ENCODE results near the gene KRT25. TPM values are rescaled to one million over a fixed set of nuclear protein-coding genes. Genes with fewer than 3 reads are reported as not detected.

The KRT25 gene
- total RNA-seq, 1 experiment from 2014 or later = not detected

DNA sequence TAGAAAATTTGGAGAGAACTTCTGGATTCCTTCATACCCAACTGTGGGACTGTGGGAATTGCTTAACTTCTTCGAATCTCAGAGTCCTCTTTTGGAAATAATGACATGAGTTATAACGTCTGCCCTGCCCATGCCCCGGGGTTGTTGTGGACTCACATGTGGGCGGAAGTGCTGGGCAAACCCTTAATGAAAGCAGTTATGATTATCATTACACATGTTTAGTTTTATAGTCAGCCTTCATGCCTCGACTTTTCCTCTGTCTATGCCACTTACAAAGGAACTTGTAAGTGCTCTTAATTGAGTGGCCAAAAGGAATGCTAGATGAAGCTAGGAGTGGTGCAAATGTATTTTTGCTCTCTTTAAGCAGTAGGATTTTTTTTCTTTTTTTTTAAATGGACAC, 23.3 kb upstream of the KRT25 start:
- BruUV-seq (replicated peaks) = no TSS peak

DNA sequence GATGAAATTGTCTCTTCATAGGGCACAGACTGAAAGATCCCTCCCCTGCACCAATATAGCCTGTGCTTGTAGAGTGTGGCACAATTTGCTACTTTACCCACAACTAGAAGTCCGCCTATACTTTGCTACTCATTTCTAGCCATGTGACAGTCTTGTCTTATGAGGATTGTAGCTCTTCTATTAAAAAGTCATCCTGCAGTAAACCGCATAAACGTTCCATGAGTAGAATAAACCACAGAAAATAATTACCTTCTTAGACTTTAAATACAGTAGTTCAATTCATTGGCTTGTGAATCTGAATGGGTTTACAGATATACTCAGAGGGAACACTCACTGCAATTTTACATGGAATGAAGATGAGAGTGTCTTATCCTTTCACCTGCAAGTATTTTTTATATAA, 22.8 kb upstream of the KRT25 start:
- Histone ChIP-seq H3K27me3 (ENCODE audit: insufficient read depth, low read length) (no peaks in the 10 kb centered on the region), H3K9me2 (ENCODE audit: insufficient read depth) (no peaks in the 10 kb centered on the region), H3K4me1 (ENCODE audit: control insufficient read depth in 1 of 2, insufficient read depth in 2 of 2, low read length in 2 of 2) (no peaks in the 10 kb centered on the region), H4K20me1 (ENCODE audit: insufficient read depth) (no peaks in the 10 kb centered on the region), H3K9me3 (ENCODE audit: control insufficient read depth in 1 of 2, insufficient read depth in 1 of 2, low read depth in 1 of 2, low read length in 2 of 2) (no peaks in the 10 kb centered on the region), H3K27ac (ENCODE audit: low read depth, low read length) (no peak overlapping the region), H3K9ac (ENCODE audit: low read length) (no peak overlapping the region), H3K4me3 (replicated peaks in 1 of 2; ENCODE audit: low read depth in 1 of 2, low read length in 2 of 2) (no peak overlapping the region), H3K79me2 (ENCODE audit: insufficient read depth, low read length) (no peaks in the 10 kb centered on the region), H2AFZ (ENCODE audit: low read depth, low read length, poor library complexity, severe bottlenecking) (no peak overlapping the region), H3K36me3 (ENCODE audit: control insufficient read depth in 1 of 2, insufficient read depth in 2 of 2, low read length in 2 of 2) (no peaks in the 10 kb centered on the region), H3K4me2 (ENCODE audit: low read length) (no peak overlapping the region)
- intact Hi-C loops (cut with micrococcal nuclease) = no loop called here
- ChIA-PET POLR2A (no interaction called here), RAD21 (ENCODE audit: low non-redundant PET in 1 of 2, low total read pairs in 2 of 2, uncharacterized antibody in 2 of 2, unreplicated experiment in 2 of 2) (no interaction called here), CTCF (no interaction called here)
- DNase-seq (ENCODE audit: low read depth, low spot score) (no peak), ATAC-seq (no peak)
- BruUV-seq (replicated peaks) = no TSS peak
- TF ChIP-seq, protein P1, sequence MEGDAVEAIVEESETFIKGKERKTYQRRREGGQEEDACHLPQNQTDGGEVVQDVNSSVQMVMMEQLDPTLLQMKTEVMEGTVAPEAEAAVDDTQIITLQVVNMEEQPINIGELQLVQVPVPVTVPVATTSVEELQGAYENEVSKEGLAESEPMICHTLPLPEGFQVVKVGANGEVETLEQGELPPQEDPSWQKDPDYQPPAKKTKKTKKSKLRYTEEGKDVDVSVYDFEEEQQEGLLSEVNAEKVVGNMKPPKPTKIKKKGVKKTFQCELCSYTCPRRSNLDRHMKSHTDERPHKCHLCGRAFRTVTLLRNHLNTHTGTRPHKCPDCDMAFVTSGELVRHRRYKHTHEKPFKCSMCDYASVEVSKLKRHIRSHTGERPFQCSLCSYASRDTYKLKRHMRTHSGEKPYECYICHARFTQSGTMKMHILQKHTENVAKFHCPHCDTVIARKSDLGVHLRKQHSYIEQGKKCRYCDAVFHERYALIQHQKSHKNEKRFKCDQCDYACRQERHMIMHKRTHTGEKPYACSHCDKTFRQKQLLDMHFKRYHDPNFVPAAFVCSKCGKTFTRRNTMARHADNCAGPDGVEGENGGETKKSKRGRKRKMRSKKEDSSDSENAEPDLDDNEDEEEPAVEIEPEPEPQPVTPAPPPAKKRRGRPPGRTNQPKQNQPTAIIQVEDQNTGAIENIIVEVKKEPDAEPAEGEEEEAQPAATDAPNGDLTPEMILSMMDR (IDR thresholded peaks at IDR 0.05 in 2 of 3, conservative IDR thresholded peaks at IDR 0.05 in 1 of 3; ENCODE audit: borderline replicate concordance in 1 of 3, insufficient read depth in 1 of 3, low read depth in 2 of 3, low read length in 2 of 3) = no peak
- no peak for TF ChIP-seq SRF (IDR thresholded peaks at IDR 0.05; ENCODE audit: low read depth)
- TF ChIP-seq, protein P2, sequence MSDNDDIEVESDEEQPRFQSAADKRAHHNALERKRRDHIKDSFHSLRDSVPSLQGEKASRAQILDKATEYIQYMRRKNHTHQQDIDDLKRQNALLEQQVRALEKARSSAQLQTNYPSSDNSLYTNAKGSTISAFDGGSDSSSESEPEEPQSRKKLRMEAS (IDR thresholded peaks at IDR 0.05) = no peak
- TF ChIP-seq YY1 (IDR thresholded peaks at IDR 0.05; ENCODE audit: extremely low read depth, insufficient replicate concordance, low read depth, low read length) = no peak
- TF ChIP-seq, protein P3, sequence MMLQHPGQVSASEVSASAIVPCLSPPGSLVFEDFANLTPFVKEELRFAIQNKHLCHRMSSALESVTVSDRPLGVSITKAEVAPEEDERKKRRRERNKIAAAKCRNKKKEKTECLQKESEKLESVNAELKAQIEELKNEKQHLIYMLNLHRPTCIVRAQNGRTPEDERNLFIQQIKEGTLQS (IDR thresholded peaks at IDR 0.05) = no peak
- TF ChIP-seq EGR1 (IDR thresholded peaks at IDR 0.05; ENCODE audit: low read depth) = no peak
- TF ChIP-seq CEBPB (IDR thresholded peaks at IDR 0.05; ENCODE audit: low read depth) = no peak
- TF ChIP-seq POLR2AphosphoS5 (IDR thresholded peaks at IDR 0.05; ENCODE audit: low read depth, low read length) = no peak
- TF ChIP-seq JUND (IDR thresholded peaks at IDR 0.05) = no peak
- TF ChIP-seq CBX3 (IDR thresholded peaks at IDR 0.05; ENCODE audit: low read depth) = no peak
- TF ChIP-seq SIN3A (IDR thresholded peaks at IDR 0.05; ENCODE audit: low read depth) = no peak
- no peak for TF ChIP-seq ELF1 (IDR thresholded peaks at IDR 0.05; ENCODE audit: borderline replicate concordance, low read depth)
- no peak for TF ChIP-seq EZH2phosphoT487 (IDR thresholded peaks at IDR 0.05; ENCODE audit: borderline replicate concordance)
- TF ChIP-seq EZH2 (IDR thresholded peaks at IDR 0.05) = no peak
- TF ChIP-seq, protein P4, sequence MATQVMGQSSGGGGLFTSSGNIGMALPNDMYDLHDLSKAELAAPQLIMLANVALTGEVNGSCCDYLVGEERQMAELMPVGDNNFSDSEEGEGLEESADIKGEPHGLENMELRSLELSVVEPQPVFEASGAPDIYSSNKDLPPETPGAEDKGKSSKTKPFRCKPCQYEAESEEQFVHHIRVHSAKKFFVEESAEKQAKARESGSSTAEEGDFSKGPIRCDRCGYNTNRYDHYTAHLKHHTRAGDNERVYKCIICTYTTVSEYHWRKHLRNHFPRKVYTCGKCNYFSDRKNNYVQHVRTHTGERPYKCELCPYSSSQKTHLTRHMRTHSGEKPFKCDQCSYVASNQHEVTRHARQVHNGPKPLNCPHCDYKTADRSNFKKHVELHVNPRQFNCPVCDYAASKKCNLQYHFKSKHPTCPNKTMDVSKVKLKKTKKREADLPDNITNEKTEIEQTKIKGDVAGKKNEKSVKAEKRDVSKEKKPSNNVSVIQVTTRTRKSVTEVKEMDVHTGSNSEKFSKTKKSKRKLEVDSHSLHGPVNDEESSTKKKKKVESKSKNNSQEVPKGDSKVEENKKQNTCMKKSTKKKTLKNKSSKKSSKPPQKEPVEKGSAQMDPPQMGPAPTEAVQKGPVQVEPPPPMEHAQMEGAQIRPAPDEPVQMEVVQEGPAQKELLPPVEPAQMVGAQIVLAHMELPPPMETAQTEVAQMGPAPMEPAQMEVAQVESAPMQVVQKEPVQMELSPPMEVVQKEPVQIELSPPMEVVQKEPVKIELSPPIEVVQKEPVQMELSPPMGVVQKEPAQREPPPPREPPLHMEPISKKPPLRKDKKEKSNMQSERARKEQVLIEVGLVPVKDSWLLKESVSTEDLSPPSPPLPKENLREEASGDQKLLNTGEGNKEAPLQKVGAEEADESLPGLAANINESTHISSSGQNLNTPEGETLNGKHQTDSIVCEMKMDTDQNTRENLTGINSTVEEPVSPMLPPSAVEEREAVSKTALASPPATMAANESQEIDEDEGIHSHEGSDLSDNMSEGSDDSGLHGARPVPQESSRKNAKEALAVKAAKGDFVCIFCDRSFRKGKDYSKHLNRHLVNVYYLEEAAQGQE (IDR thresholded peaks at IDR 0.05; ENCODE audit: low read depth) = no peak
- no peak for TF ChIP-seq SP1 (IDR thresholded peaks at IDR 0.05; ENCODE audit: low read depth)
- TF ChIP-seq POLR2A (IDR thresholded peaks at IDR 0.05; ENCODE audit: borderline replicate concordance, extremely low read depth, insufficient read depth, insufficient read length) = no peak

More for the DNA sequence above, 23.3 kb upstream of the KRT25 start:
- Histone ChIP-seq H3K27me3 (ENCODE audit: insufficient read depth, low read length) (no peaks in the 10 kb centered on the region), H3K4me3 (replicated peaks in 1 of 2; ENCODE audit: low read depth in 1 of 2, low read length in 2 of 2) (no peak overlapping the region), H3K4me2 (ENCODE audit: low read length) (no peak overlapping the region), H3K9me2 (ENCODE audit: insufficient read depth) (no peaks in the 10 kb centered on the region), H2AFZ (ENCODE audit: low read depth, low read length, poor library complexity, severe bottlenecking) (no peak overlapping the region), H3K4me1 (ENCODE audit: control insufficient read depth in 1 of 2, insufficient read depth in 2 of 2, low read length in 2 of 2) (no peaks in the 10 kb centered on the region), H3K79me2 (ENCODE audit: insufficient read depth, low read length) (no peaks in the 10 kb centered on the region), H3K9me3 (ENCODE audit: control insufficient read depth in 1 of 2, insufficient read depth in 1 of 2, low read depth in 1 of 2, low read length in 2 of 2) (no peaks in the 10 kb centered on the region), H3K9ac (ENCODE audit: low read length) (no peak overlapping the region), H3K27ac (ENCODE audit: low read depth, low read length) (no peak overlapping the region), H4K20me1 (ENCODE audit: insufficient read depth) (no peaks in the 10 kb centered on the region), H3K36me3 (ENCODE audit: control insufficient read depth in 1 of 2, insufficient read depth in 2 of 2, low read length in 2 of 2) (no peaks in the 10 kb centered on the region)
- no peak for ATAC-seq
- TF ChIP-seq FOSL1 (IDR thresholded peaks at IDR 0.05; ENCODE audit: low read depth) (no peak), EGR1 (IDR thresholded peaks at IDR 0.05; ENCODE audit: low read depth) (no peak), SRF (IDR thresholded peaks at IDR 0.05; ENCODE audit: low read depth) (no peak)
- intact Hi-C loops (cut with micrococcal nuclease) = no loop called here
- RAD21 ChIA-PET (ENCODE audit: low non-redundant PET in 1 of 2, low total read pairs in 2 of 2, uncharacterized antibody in 2 of 2, unreplicated experiment in 2 of 2) = no interaction called here
- CTCF ChIA-PET = no interaction called here
- DNase-seq (ENCODE audit: low read depth, low spot score) = no peak
- POLR2A ChIA-PET = no interaction called here

All from HCT116 (cell line).